ENCODE data around the gene DUSP9. TPM values are rescaled to one million over a fixed set of nuclear protein-coding genes. Genes with fewer than 3 reads are reported as not detected.

DUSP9 gene
- total and polyA plus RNA-seq, 2 donors (not counting 3 experiments of a cell fraction or from before 2014, with no cell fraction given) = 0.04 TPM; not detected in 1

GRCh38 chrX:153639177-153640044 lies 7.6 kb upstream of the DUSP9 start:
- dilution Hi-C loops (cut with MboI; ENCODE audit: extremely low pct_ligation_motif_present, low sequenced_read_pairs) = no loop called here
- H3K4me1 ChIP-seq (ENCODE audit: control insufficient read depth, extremely low read depth, insufficient read depth, low read length) = no peaks in the 10 kb centered on the region
- TF ChIP-seq POLR2A (IDR thresholded peaks at IDR 0.05; ENCODE audit: low read depth, low read length) (no peak), POLR2AphosphoS5 (IDR thresholded peaks at IDR 0.05; ENCODE audit: insufficient read depth, low read depth, low read length) (no peak), CTCF (IDR thresholded peaks at IDR 0.05; ENCODE audit: extremely low read depth in 1 of 2, insufficient read depth in 1 of 2, low read depth in 1 of 2, low read length in 2 of 2) (no peak), GATA2 (IDR thresholded peaks at IDR 0.05; ENCODE audit: insufficient read depth, insufficient read length, low read depth, low read length) (no peak), EZH2 (IDR thresholded peaks at IDR 0.05; ENCODE audit: borderline replicate concordance, low read depth, low read length, severe bottlenecking) (no peak), JUN (IDR thresholded peaks at IDR 0.05; ENCODE audit: borderline replicate concordance, insufficient read depth, insufficient read length, low read depth) (no peak), FOS (IDR thresholded peaks at IDR 0.05; ENCODE audit: borderline replicate concordance, insufficient read depth, low read length) (no peak), MYC (IDR thresholded peaks at IDR 0.05; ENCODE audit: low read depth, low read length) (no peak), MAX (IDR thresholded peaks at IDR 0.05; ENCODE audit: insufficient read depth, insufficient read length) (no peak)
- intact Hi-C loops (cut with micrococcal nuclease) = no loop called here
- POLR2A ChIA-PET = no interaction called here
- CTCF ChIA-PET = interaction anchor here (1.0 to 1.2 kb wide), 2 partner anchors 27 to 29 kb away, joined by 4 read pairs; no protein-coding TSS in a partner anchor
- no peaks in the 10 kb centered on the region for H3K36me3 ChIP-seq (ENCODE audit: control insufficient read depth in 2 of 2, extremely low read depth in 1 of 2, insufficient read depth in 2 of 2, low read length in 2 of 2)
- H2AFZ ChIP-seq (ENCODE audit: low read depth, low read length) = no peak overlapping the region
- no peak overlapping the region for H3K27ac ChIP-seq (ENCODE audit: insufficient read depth, low read depth, low read length)
- no peaks in the 10 kb centered on the region for H4K20me1 ChIP-seq (replicated peaks; ENCODE audit: control insufficient read depth, extremely low read depth, insufficient read depth, low read length)
- no peak overlapping the region for H3K4me2 ChIP-seq (ENCODE audit: insufficient read depth, low read length)
- H3K27me3 ChIP-seq (ENCODE audit: control insufficient read depth in 2 of 2, insufficient read depth in 2 of 2, low read length in 2 of 2) = peaks cover 24% of the 10 kb centered on the region in 2 experiments
- H3K9ac ChIP-seq (replicated peaks; ENCODE audit: extremely low read depth, insufficient read depth, low read length) = no peak overlapping the region
- no peaks in the 10 kb centered on the region for H3K9me1 ChIP-seq (replicated peaks; ENCODE audit: control insufficient read depth, extremely low read depth, insufficient read depth, low read length)
- BruUV-seq (replicated peaks) = no TSS peak
- H3K79me2 ChIP-seq (ENCODE audit: control insufficient read depth, insufficient read depth, low read length) = no peaks in the 10 kb centered on the region
- FAIRE-seq (no peak), DNase-seq (ENCODE audit: low read depth, low spot score) (no peak)
- H3K9me3 ChIP-seq (replicated peaks; ENCODE audit: control insufficient read depth, insufficient read depth, low read length) = no peaks in the 10 kb centered on the region
- H3K4me3 ChIP-seq (replicated peaks in 1 of 3; ENCODE audit: insufficient read depth in 1 of 3, low read depth in 1 of 3, low read length in 3 of 3) = no peak overlapping the region
